ENCODE results near the gene ERN1.

Gene ERN1

DNA sequence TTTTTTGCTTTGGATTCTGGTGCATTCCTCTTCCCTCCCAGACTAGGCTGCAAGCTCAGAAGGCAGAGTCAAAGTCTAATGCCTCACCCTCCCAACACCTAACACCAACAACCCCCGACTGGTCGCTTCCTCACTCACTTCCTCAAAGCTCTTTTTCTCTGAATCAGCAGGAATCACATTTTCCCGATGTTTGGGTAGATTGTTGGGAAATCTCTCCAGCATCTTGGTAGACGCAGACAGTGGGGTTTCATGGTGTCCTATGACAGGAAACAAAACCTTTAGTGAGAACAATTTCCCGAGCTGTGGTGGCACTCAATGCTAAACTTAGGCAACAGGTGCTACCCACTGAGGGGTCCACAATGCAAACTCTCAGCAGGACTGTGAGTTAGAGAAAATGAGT, 69.6 kb downstream of the ERN1 start:
- no peak for DNase-seq (ENCODE audit: low read depth)
- TF ChIP-seq, protein P1, sequence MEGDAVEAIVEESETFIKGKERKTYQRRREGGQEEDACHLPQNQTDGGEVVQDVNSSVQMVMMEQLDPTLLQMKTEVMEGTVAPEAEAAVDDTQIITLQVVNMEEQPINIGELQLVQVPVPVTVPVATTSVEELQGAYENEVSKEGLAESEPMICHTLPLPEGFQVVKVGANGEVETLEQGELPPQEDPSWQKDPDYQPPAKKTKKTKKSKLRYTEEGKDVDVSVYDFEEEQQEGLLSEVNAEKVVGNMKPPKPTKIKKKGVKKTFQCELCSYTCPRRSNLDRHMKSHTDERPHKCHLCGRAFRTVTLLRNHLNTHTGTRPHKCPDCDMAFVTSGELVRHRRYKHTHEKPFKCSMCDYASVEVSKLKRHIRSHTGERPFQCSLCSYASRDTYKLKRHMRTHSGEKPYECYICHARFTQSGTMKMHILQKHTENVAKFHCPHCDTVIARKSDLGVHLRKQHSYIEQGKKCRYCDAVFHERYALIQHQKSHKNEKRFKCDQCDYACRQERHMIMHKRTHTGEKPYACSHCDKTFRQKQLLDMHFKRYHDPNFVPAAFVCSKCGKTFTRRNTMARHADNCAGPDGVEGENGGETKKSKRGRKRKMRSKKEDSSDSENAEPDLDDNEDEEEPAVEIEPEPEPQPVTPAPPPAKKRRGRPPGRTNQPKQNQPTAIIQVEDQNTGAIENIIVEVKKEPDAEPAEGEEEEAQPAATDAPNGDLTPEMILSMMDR (conservative IDR thresholded peaks at IDR 0.05; ENCODE audit: low read depth, low read length): no peak
- no peak overlapping the region for H3K4me3 ChIP-seq (ENCODE audit: low read length)

DNA sequence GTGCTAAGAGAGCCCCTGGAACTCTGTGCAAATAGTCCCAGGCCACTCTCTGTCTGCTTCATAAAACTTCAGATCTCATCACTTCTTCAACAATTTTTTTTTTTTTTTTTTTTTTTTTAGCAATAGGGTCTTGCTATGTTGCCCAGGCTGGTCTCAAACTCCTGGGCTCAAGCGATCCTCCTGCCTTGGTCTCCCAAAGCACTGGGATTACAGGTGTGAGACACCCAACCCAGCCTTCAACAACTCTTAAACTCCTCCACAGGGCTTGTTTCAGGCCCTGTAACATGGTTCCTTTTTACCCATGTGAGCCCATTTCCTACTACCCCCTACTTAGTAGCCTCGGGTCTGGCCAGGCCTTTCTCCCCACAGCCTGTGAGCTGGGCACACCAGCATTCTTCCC, 70.2 kb downstream of the ERN1 start:
- TF ChIP-seq, protein P1 (conservative IDR thresholded peaks at IDR 0.05; ENCODE audit: low read depth, low read length): no peak
- no peak for DNase-seq (ENCODE audit: low read depth)
- H3K4me3 ChIP-seq (ENCODE audit: low read length): no peak overlapping the region

DNA sequence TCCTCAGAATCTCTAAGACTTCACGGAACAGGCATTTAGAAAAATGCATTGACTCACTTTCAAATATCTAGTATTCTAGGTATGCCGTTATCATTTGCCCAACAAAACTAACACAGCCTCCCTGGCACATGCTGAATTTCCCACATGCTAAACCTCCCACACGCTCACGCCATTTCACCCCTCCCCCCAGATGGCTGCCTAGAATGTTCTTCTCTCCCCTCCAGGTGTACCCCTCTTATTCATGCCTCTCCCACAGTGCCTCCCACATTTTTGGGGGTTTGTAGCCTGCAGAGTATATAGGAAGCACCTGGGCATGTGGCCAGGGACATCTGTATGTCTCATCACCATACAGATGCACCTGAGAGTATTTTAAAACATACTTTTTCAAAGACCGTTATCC, 71.3 kb downstream of the ERN1 start:
- DNase-seq (ENCODE audit: low read depth): no peak
- TF ChIP-seq, protein P1 (conservative IDR thresholded peaks at IDR 0.05; ENCODE audit: low read depth, low read length): no peak
- H3K4me3 ChIP-seq (ENCODE audit: low read length): no peak overlapping the region

DNA sequence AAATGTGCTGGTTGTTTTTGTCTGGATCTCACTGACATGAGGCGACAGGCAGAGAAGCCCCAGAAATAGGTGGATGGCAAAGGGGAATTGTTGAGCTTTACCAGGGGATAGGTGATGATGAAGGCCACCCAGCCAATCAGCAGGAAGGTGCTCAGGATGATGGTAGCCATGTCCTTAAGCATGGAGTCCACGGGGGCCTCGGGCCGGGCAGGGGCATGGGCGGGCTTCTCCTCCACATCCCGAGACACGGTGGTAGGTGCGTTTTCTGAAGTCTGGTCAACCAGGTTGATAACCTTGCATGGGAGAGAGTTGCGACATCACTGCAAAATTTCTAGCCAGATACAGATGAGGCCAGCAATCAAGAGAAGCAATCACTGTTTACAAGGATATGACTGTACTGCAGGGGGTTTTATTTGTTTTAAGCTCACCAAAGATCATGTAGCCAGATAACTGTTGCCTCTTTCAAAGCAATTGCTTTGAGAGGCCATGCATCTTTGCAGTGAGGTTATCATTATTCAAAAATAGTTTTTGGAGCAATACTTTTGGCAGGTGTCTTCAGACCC, 72.2 kb downstream of the ERN1 start:
- no peak overlapping the region for H3K4me3 ChIP-seq (ENCODE audit: low read length)
- TF ChIP-seq, protein P1 (conservative IDR thresholded peaks at IDR 0.05; ENCODE audit: low read depth, low read length): no peak
- DNase-seq (ENCODE audit: low read depth): no peak

DNA sequence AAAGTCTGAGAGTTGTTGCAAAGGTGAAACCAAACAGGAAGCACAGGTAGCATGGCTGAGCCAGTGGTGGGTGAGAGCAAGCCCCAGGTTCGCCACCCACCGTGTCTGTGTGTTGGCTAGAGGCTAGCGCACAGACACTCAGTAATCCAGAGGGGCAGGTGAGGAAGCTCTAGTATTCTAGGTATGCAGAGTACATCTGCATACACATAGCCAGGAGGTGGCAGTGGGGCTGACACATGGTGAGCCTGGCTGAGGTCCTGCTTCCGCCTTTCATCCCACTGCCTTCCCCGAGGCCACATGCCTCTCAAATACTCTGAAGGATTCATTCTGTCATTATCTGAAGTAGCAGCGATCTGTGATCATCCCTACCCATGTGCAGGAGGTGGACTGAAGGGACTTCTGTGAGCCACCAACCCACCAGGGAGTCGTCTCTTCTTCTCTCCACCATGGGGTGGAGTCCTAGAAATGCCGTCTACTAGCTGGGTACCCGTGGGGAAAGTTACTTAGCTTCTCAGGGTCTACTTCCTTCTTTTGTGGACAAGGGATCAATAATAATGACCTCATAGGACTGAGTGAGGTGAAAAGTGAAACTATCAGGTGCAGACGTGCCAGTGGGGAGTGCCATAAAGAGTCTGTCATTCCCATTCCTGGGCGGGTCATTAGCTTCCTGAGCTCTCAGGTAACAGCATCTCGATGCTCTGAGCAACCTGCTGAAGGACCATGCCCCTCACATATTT, 73.5 kb downstream of the ERN1 start:
- TF ChIP-seq, protein P1 (conservative IDR thresholded peaks at IDR 0.05; ENCODE audit: low read depth, low read length): no peak
- H3K4me3 ChIP-seq (ENCODE audit: low read length): no peak overlapping the region
- DNase-seq (ENCODE audit: low read depth): no peak

DNA sequence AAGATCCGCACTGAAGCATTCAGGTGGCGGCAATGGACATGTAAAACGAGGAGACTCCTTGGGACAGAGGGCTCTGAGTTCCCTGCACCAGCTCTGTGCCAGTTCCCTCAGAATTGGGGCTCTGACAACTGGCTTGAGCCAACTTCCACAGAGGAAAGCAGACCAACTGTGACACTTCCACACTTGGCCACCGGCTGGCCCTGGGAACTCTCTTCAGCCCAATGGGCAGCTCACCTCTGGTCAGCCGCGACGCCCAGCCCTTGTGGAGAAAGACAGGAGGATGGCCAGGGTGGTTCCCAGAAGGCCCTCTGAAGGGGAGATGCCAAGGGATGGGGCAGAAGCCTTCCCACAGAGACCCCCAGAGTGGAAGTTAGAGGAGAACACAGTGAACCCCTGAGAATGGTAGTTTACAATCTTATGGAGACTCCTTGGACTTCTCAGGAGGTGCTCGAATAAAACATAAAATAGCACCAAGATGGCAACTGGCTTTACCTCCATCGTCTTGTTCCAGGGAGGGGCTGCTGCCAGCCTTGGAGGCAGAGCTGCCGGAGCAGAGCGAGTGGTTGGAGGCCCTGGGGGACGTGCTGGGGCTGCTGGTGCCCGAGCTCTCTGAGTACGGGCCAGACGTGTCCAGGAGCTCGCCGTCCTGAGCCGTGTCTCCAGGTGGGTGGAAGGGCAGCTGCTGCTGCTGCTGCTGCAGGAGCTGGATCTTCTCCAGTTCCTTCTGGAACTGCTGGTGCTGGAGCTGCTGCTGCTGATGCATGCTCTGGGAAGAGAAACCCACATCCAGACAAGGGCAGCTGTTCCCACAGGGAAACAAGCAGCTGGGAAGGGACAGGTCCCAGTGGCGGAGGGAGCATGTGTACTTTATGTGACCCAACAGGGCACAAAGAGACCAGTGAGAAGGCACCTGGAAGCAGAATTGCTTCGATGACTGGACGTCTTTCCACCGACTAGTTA, 74.5 kb downstream of the ERN1 start:
- no peak for DNase-seq (ENCODE audit: low read depth)
- TF ChIP-seq, protein P1 (conservative IDR thresholded peaks at IDR 0.05; ENCODE audit: low read depth, low read length): no peak
- H3K4me3 ChIP-seq (ENCODE audit: low read length): no peak overlapping the region

All from retinal pigment epithelial cell (primary cell).